T-helper 17 cell (primary cell): ENCODE measurements around the gene DTNBP1. TPM values are rescaled to one million over a fixed set of nuclear protein-coding genes. Genes with fewer than 3 reads are reported as not detected.
A peak's percentile ranks its signal among the peaks of the same experiment; 100 is the strongest.

ENCODE experiments used
- ATAC-seq: fragments of 150-1000 bp; cut with Tn5 transposase; 2 replicates; pipeline ENCODE4 v1.10.0; 2021; ENCODE audit warnings: mild to moderate bottlenecking, moderate library complexity
- DNase-seq, 3 donors: peaks; one replicate each; pipeline versions ENCODE4 v3.0.0 to v3.0.0-alpha.2; 2020 to 2021
- H3K9me3 ChIP-seq: one replicate; pipeline ENCODE4 v1.7.0; 2013; ENCODE audit warnings: low read length, mild to moderate bottlenecking; ENCODE audit not compliant: control insufficient read depth, poor library complexity, severe bottlenecking
- H3K27ac Mint-ChIP-seq: one replicate; pipeline ENCODE4 v1.8.0; 2022; ENCODE audit warnings: mild to moderate bottlenecking, moderate library complexity, mixed read lengths
- H3K27me3 Mint-ChIP-seq: one replicate; pipeline ENCODE4 v1.8.0; 2022; ENCODE audit warnings: mixed read lengths
- H3K36me3 Mint-ChIP-seq: one replicate; pipeline ENCODE4 v1.8.0; 2022; ENCODE audit warnings: low read depth, mixed read lengths
- H3K4me1 Mint-ChIP-seq: one replicate; pipeline ENCODE4 v1.8.0; 2022; ENCODE audit warnings: mild to moderate bottlenecking, mixed read lengths
- H3K4me3 Mint-ChIP-seq: one replicate; pipeline ENCODE4 v1.8.0; 2022; ENCODE audit warnings: mild to moderate bottlenecking, moderate library complexity, mixed read lengths
- total RNA-seq, 4 donors: library from RNA in 2 of 4; stranded (reverse) in 2 of 4; gene quantifications; one replicate each; pipeline ENCODE4 v1.2.3 and lab custom pipeline; 2022 to 2026

DTNBP1 gene
- total RNA-seq, 2 donors from 2014 or later: 16.1 to 18.4 TPM

GRCh38 chr6:15614277-15614676 is 48.6 kb downstream of the DTNBP1 start:
- ATAC-seq (no peak), DNase-seq (no peak)
- peaks cover 15% of the 10 kb centered on the region for H3K36me3 Mint-ChIP-seq
- no peaks in the 10 kb centered on the region for H3K9me3 ChIP-seq
- H3K27me3 Mint-ChIP-seq: no peaks in the 10 kb centered on the region
- H3K4me1 Mint-ChIP-seq: peaks cover 21% of the 10 kb centered on the region
- H3K27ac Mint-ChIP-seq: no peak overlapping the region
- H3K4me3 Mint-ChIP-seq: no peak overlapping the region

GRCh38 chr6:15608396-15608795 is 54.4 kb downstream of the DTNBP1 start:
- H3K27me3 Mint-ChIP-seq: no peaks in the 10 kb centered on the region
- DNase-seq: no peak
- no peak for ATAC-seq
- no peaks in the 10 kb centered on the region for H3K9me3 ChIP-seq
- H3K27ac Mint-ChIP-seq: no peak overlapping the region
- peaks cover 8% of the 10 kb centered on the region for H3K4me1 Mint-ChIP-seq
- no peak overlapping the region for H3K4me3 Mint-ChIP-seq
- peaks cover 13% of the 10 kb centered on the region for H3K36me3 Mint-ChIP-seq

GRCh38 chr6:15607603-15608002 is 55.2 kb downstream of the DTNBP1 start:
- peaks cover 11% of the 10 kb centered on the region for H3K36me3 Mint-ChIP-seq
- ATAC-seq: no peak

GRCh38 chr6:15606347-15606746 is 56.5 kb downstream of the DTNBP1 start:
- DNase-seq (no peak), ATAC-seq (no peak)
- H3K27me3 Mint-ChIP-seq: no peaks in the 10 kb centered on the region
- H3K4me3 Mint-ChIP-seq: no peak overlapping the region
- peaks cover 9% of the 10 kb centered on the region for H3K36me3 Mint-ChIP-seq
- no peak overlapping the region for H3K27ac Mint-ChIP-seq
- H3K9me3 ChIP-seq: no peaks in the 10 kb centered on the region
- peaks cover 2% of the 10 kb centered on the region for H3K4me1 Mint-ChIP-seq

More at GRCh38 chr6:15607603-15608002, 55.2 kb downstream of the DTNBP1 start:
- H3K4me3 Mint-ChIP-seq: no peak overlapping the region
- H3K27ac Mint-ChIP-seq: no peak overlapping the region
- H3K27me3 Mint-ChIP-seq: no peaks in the 10 kb centered on the region
- H3K9me3 ChIP-seq: no peaks in the 10 kb centered on the region
- H3K4me1 Mint-ChIP-seq: peaks cover 5% of the 10 kb centered on the region
- DNase-seq: no peak

GRCh38 chr6:15604843-15605242 is 58.0 kb downstream of the DTNBP1 start:
- no peaks in the 10 kb centered on the region for H3K9me3 ChIP-seq
- no peak for DNase-seq
- no peaks in the 10 kb centered on the region for H3K27me3 Mint-ChIP-seq
- peaks cover 4% of the 10 kb centered on the region for H3K4me1 Mint-ChIP-seq
- H3K27ac Mint-ChIP-seq: no peak overlapping the region
- H3K36me3 Mint-ChIP-seq: peaks cover 14% of the 10 kb centered on the region
- ATAC-seq: no peak
- H3K4me3 Mint-ChIP-seq: no peak overlapping the region

- ATAC-seq (no peak), DNase-seq (no peak)
- Mint-ChIP-seq H3K27ac (no peak overlapping the region), H3K4me1 (peaks cover 7% of the 10 kb centered on the region), H3K4me3 (no peak overlapping the region), H3K27me3 (no peaks in the 10 kb centered on the region), H3K36me3 (peaks cover 7% of the 10 kb centered on the region)
- no peaks in the 10 kb centered on the region for H3K9me3 ChIP-seq
Observed at GRCh38 chr6:15602154-15602553, 60.7 kb downstream of the DTNBP1 start.

GRCh38 chr6:15598273-15598798 is 64.5 kb downstream of the DTNBP1 start:
- no peak overlapping the region for H3K27ac Mint-ChIP-seq
- H3K4me1 Mint-ChIP-seq: peaks cover 23% of the 10 kb centered on the region
- ATAC-seq (no peak), DNase-seq (no peak)
- H3K36me3 Mint-ChIP-seq: peaks cover 11% of the 10 kb centered on the region
- H3K4me3 Mint-ChIP-seq: no peak overlapping the region
- H3K9me3 ChIP-seq: no peaks in the 10 kb centered on the region
- no peaks in the 10 kb centered on the region for H3K27me3 Mint-ChIP-seq

GRCh38 chr6:15596186-15596896 is 66.5 kb downstream of the DTNBP1 start:
- ATAC-seq: no peak
- DNase-seq: no peak
- peaks cover 11% of the 10 kb centered on the region for H3K36me3 Mint-ChIP-seq
- no peaks in the 10 kb centered on the region for H3K27me3 Mint-ChIP-seq
- H3K4me1 Mint-ChIP-seq: peaks cover 30% of the 10 kb centered on the region
- H3K9me3 ChIP-seq: peaks cover 2% of the 10 kb centered on the region
- H3K4me3 Mint-ChIP-seq: no peak overlapping the region
- H3K27ac Mint-ChIP-seq: no peak overlapping the region

GRCh38 chr6:15595461-15596173 is 67.2 kb downstream of the DTNBP1 start:
- Mint-ChIP-seq H3K4me1 (peaks cover 30% of the 10 kb centered on the region), H3K27ac (no peak overlapping the region), H3K27me3 (no peaks in the 10 kb centered on the region), H3K4me3 (no peak overlapping the region), H3K36me3 (peaks cover 8% of the 10 kb centered on the region)
- DNase-seq (no peak), ATAC-seq (no peak)
- peaks cover 2% of the 10 kb centered on the region for H3K9me3 ChIP-seq

GRCh38 chr6:15594512-15595259 is 68.1 kb downstream of the DTNBP1 start:
- DNase-seq (no peak), ATAC-seq (no peak)
- Mint-ChIP-seq H3K27me3 (no peaks in the 10 kb centered on the region), H3K36me3 (peaks cover 5% of the 10 kb centered on the region), H3K4me1 (peaks cover 27% of the 10 kb centered on the region), H3K27ac (peak overlapping the region; percentile 3), H3K4me3 (no peak overlapping the region)
- H3K9me3 ChIP-seq: peaks cover 2% of the 10 kb centered on the region

GRCh38 chr6:15593798-15594197 is 69.0 kb downstream of the DTNBP1 start:
- DNase-seq (no peak), ATAC-seq (no peak)
- H3K4me1 Mint-ChIP-seq: peaks cover 31% of the 10 kb centered on the region
- H3K36me3 Mint-ChIP-seq: peaks cover 5% of the 10 kb centered on the region
- peaks cover 2% of the 10 kb centered on the region for H3K9me3 ChIP-seq
- no peak overlapping the region for H3K4me3 Mint-ChIP-seq
- H3K27me3 Mint-ChIP-seq: no peaks in the 10 kb centered on the region
- H3K27ac Mint-ChIP-seq: peak overlapping the region; percentile 3

- H3K4me1 Mint-ChIP-seq: peaks cover 29% of the 10 kb centered on the region
- H3K27ac Mint-ChIP-seq: no peak overlapping the region
- H3K9me3 ChIP-seq: peaks cover 2% of the 10 kb centered on the region
- no peaks in the 10 kb centered on the region for H3K27me3 Mint-ChIP-seq
- peaks cover 5% of the 10 kb centered on the region for H3K36me3 Mint-ChIP-seq
- ATAC-seq (no peak), DNase-seq (no peak)
- no peak overlapping the region for H3K4me3 Mint-ChIP-seq
Observed at GRCh38 chr6:15592610-15593009, 70.2 kb downstream of the DTNBP1 start.

- H3K4me3 Mint-ChIP-seq: no peak overlapping the region
- DNase-seq (no peak), ATAC-seq (no peak)
- H3K4me1 Mint-ChIP-seq: peaks cover 19% of the 10 kb centered on the region
- no peak overlapping the region for H3K27ac Mint-ChIP-seq
- H3K36me3 Mint-ChIP-seq: peaks cover 3% of the 10 kb centered on the region
- no peaks in the 10 kb centered on the region for H3K27me3 Mint-ChIP-seq
- peaks cover 2% of the 10 kb centered on the region for H3K9me3 ChIP-seq
Observed at GRCh38 chr6:15588971-15589634, 73.7 kb downstream of the DTNBP1 start.
